ENCODE data around the gene THEM5. TPM values are rescaled to one million over a fixed set of nuclear protein-coding genes. Genes with fewer than 3 reads are reported as not detected.
"Not testable (repeated sequence)": the region's sequence is repeated elsewhere in the genome, so short reads cannot be mapped to it uniquely, and the experiment has no call there.

The THEM5 gene, protein sequence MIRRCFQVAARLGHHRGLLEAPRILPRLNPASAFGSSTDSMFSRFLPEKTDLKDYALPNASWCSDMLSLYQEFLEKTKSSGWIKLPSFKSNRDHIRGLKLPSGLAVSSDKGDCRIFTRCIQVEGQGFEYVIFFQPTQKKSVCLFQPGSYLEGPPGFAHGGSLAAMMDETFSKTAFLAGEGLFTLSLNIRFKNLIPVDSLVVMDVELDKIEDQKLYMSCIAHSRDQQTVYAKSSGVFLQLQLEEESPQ
- total RNA-seq (under 1 TPM in 1 of 7 donors, not detected in 6; 0.47 TPM), polyA plus RNA-seq (not detected)
- long read RNA-seq, donor 1: 0 reads
- long read RNA-seq, donor 2: 0 reads

DNA sequence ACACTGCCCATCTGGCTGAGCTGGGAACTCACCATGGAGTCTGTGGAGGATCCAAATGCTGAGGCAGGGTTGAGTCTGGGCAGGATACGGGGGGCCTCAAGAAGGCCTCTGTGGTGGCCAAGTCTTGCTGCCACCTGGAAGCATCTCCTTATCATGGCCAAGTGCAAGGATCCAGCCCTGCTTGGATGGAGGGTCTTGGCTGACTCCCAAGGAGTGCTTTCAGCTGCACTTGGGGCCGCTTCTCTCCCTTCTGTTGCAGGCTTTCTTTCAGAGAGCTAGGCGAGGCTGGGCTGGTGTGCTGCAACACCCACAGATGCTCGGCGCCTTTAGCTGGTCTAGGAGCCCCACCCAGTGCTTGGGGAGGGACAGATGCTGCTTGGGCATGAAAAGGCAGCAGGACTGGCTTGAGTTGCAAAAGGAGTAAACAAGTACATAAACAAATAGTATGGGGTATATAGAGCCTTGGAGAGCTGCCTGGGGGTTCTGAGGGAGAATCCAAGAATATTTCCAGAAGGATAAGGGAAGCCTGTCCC lies at the start of gene THEM5:
TSS of gene THEM5 (minus strand) at position 302 of the 533 bp plus-strand sequence. CDS start at position 155, 147 bp downstream.
- Histone ChIP-seq H3K4me3 (no peak within 1 kb of the TSS), H3K36me3 (no peaks in the 10 kb centered on the region), H3K9me3 (no peaks in the 10 kb centered on the region), H3K27me3 (replicated peaks in 1 of 7) (no peaks in the 10 kb centered on the region), H3K27ac (no peak within 1 kb of the TSS), H3K4me1 (peaks cover 0 to 8% (median 2%) of the 10 kb centered on the region in 6 donors)
- 68 to 86% (median 79%) methylated on average over 3 to 5 of the region's 5 CpGs for WGBS, 5 donors
- TF ChIP-seq POLR2A (IDR thresholded peaks at IDR 0.05) (no peak), POLR2AphosphoS5 (IDR thresholded peaks at IDR 0.05) (no peak)
- TF ChIP-seq, protein P1, sequence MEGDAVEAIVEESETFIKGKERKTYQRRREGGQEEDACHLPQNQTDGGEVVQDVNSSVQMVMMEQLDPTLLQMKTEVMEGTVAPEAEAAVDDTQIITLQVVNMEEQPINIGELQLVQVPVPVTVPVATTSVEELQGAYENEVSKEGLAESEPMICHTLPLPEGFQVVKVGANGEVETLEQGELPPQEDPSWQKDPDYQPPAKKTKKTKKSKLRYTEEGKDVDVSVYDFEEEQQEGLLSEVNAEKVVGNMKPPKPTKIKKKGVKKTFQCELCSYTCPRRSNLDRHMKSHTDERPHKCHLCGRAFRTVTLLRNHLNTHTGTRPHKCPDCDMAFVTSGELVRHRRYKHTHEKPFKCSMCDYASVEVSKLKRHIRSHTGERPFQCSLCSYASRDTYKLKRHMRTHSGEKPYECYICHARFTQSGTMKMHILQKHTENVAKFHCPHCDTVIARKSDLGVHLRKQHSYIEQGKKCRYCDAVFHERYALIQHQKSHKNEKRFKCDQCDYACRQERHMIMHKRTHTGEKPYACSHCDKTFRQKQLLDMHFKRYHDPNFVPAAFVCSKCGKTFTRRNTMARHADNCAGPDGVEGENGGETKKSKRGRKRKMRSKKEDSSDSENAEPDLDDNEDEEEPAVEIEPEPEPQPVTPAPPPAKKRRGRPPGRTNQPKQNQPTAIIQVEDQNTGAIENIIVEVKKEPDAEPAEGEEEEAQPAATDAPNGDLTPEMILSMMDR (IDR thresholded peaks at IDR 0.05 in 8 of 11, conservative IDR thresholded peaks at IDR 0.05 in 3 of 11): no peak
- intact Hi-C loops (cut with DNase I; ENCODE audit: low total_unique reads): no loop called here
- no peak for DNase-seq

DNA sequence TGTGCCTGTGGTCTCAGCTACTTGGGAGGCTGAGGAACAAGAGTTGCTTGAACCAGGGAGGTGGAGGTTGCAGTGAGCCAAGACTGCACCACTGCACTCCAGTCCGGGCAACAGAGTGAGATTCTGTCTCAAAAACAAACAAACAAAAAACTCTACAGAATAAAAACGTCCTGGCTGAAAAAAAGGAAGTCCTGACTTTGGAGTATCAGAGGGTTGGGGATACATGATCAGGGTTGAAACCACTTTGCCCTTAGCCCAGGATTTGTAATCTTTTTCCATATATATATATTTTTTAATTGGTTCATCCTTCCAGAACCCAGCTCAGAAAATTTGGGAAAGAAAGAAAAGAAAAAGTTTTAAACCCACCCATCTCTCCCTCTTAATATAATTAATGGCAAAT lies 49.3 kb upstream of the THEM5 start:
- intact Hi-C loops (cut with DNase I; ENCODE audit: low total_unique reads): no loop called here
- Histone ChIP-seq H3K27ac (no peak overlapping the region), H3K9me3 (peaks cover 5 to 60% (median 41%) of the 10 kb centered on the region in 8 donors), H3K4me3 (no peak overlapping the region), H3K27me3 (replicated peaks in 1 of 7) (no peaks in the 10 kb centered on the region), H3K36me3 (peaks cover 0 to 26% (median 4%) of the 10 kb centered on the region in 6 donors), H3K4me1 (peaks cover 0 to 42% (median 10%) of the 10 kb centered on the region in 6 donors)
- 58 to 78% (median 66%) methylated on average over 2 of the region's 2 CpGs for WGBS, 5 donors
- no peak for DNase-seq
- TF ChIP-seq POLR2AphosphoS5 (IDR thresholded peaks at IDR 0.05) (no peak), POLR2A (IDR thresholded peaks at IDR 0.05) (no peak)
- TF ChIP-seq, protein P1 (IDR thresholded peaks at IDR 0.05 in 8 of 11, conservative IDR thresholded peaks at IDR 0.05 in 3 of 11): no peak

- 95 to 100% (median 97%) methylated on average over 3 of the region's 3 CpGs for WGBS, 5 donors
- H3K27ac ChIP-seq; DNase-seq; intact Hi-C loops (cut with DNase I; ENCODE audit: low total_unique reads); H3K4me3 ChIP-seq; H3K27me3 ChIP-seq (replicated peaks in 1 of 7): not testable (repeated sequence)
- Histone ChIP-seq H3K9me3 (peaks cover 5 to 39% (median 29%) of the 10 kb centered on the region in 8 donors), H3K36me3 (peaks cover 0 to 11% (median under 1%) of the 10 kb centered on the region in 6 donors), H3K4me1 (peaks cover 0 to 41% (median 9%) of the 10 kb centered on the region in 6 donors)
Observed at GRCh38 chr1:151900804-151901203, 47.3 kb upstream of the THEM5 start.

DNA sequence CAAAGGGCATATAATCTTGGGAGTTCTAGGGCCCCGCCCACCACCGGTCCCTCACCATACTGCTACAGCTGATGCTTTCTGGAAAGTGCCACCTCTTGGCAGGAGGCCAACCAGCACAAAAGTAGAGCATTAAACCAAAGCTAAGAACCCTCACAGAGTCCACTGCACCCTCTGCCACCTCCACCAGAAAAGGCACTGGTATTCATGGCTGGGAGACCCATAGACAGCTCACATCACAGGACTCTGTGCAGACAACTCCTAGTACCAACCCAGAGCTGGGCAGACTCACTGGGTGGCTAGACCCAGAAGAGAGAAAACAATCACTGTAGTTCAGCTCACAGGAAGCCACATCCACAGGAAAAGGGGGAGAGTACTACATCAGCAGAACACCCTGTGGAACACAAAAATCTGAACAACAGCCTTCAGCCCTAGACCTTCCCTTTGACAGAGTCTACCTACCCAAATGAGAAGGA lies 45.0 kb upstream of the THEM5 start:
- Histone ChIP-seq H3K4me1 (peaks cover 0 to 26% (median 7%) of the 10 kb centered on the region in 6 donors), H3K9me3 (peaks cover 5 to 35% (median 29%) of the 10 kb centered on the region in 8 donors), H3K36me3 (peaks cover 0 to 31% (median 15%) of the 10 kb centered on the region in 6 donors), H3K27me3 (replicated peaks in 1 of 7) (no peaks in the 10 kb centered on the region), H3K4me3 (peak overlapping the region in 1 of 8 donors; percentile 35), H3K27ac (peak overlapping the region in 4 of 8 donors; percentile 49 to 79 (median 62))
- intact Hi-C loops (cut with DNase I; ENCODE audit: low total_unique reads): no loop called here
- TF ChIP-seq POLR2A (IDR thresholded peaks at IDR 0.05) (no peak), POLR2AphosphoS5 (IDR thresholded peaks at IDR 0.05) (peak in 1 of 3 donors; percentile 29)
- WGBS, 5 donors: 23 to 53% (median 45%) methylated on average over 2 of the region's 2 CpGs
- no peak for DNase-seq

GRCh38 chr1:151897991-151898431 lies 44.5 kb upstream of the THEM5 start:
- no peak for TF ChIP-seq POLR2AphosphoS5 (IDR thresholded peaks at IDR 0.05)
- TF ChIP-seq, protein P1 (IDR thresholded peaks at IDR 0.05 in 8 of 11, conservative IDR thresholded peaks at IDR 0.05 in 3 of 11): no peak
- no peak for TF ChIP-seq POLR2A (IDR thresholded peaks at IDR 0.05)
- peak overlapping the region in 1 of 8 donors; percentile 35 for H3K4me3 ChIP-seq
- H3K27ac ChIP-seq: peak overlapping the region in 4 of 8 donors; percentile 38 to 79 (median 62)
- peaks cover 0 to 37% (median 19%) of the 10 kb centered on the region in 6 donors for H3K36me3 ChIP-seq
- H3K4me1 ChIP-seq: peaks cover 0 to 26% (median 7%) of the 10 kb centered on the region in 6 donors
- H3K9me3 ChIP-seq: peaks cover 5 to 35% (median 29%) of the 10 kb centered on the region in 8 donors
- no peak for DNase-seq
- intact Hi-C loops (cut with DNase I; ENCODE audit: low total_unique reads): no loop called here
- no peaks in the 10 kb centered on the region for H3K27me3 ChIP-seq (replicated peaks in 1 of 7)
- WGBS, 5 donors: 50 to 71% (median 64%) methylated on average over 9 to 10 of the region's 10 CpGs

Data from spleen (tissue), 13 donors.